A549 (cell line): ENCODE results near the gene SUGCT. TPM values are rescaled to one million over a fixed set of nuclear protein-coding genes. Genes with fewer than 3 reads are reported as not detected.

Experiments used
- ATAC-seq, 2 experiments: fragments of 200-7000 bp in 1 of 2; fragments of >200 bp in 1 of 2; cut with Nextera tagmentation in 1 of 2; cut with Tn5 transposase in 1 of 2; 3 replicates each; pipeline versions ENCODE4 v1.8.0 to v1.9.1; 2018 to 2020; ENCODE audit warnings: mild to moderate bottlenecking in 1 of 2, moderate library complexity in 1 of 2
- CTCF ChIA-PET: fragments of 300-600 bp; sonication (Branson Sonifier 250); formaldehyde crosslinking; extraction: SDS; loops from one replicate; lab custom pipeline; 2021; ENCODE audit warnings: antibody characterized with exemption, inconsistent platforms; lab: Yijun Ruan, JAX
- POLR2A ChIA-PET: fragments of 350-600 bp; formaldehyde crosslinking; extraction: SDS; loops from one replicate; lab custom pipeline; 2021; ENCODE audit warnings: antibody characterized with exemption, inconsistent platforms; lab: Yijun Ruan, JAX
- DNase-seq, 2 experiments: peaks; one replicate each; pipeline versions ENCODE4 v3.0.0 to v3.0.0-alpha.2; 2011 to 2016; ENCODE audit warnings: low read depth in 1 of 2, low spot score in 1 of 2
- FAIRE-seq: peaks from 2 replicates; lab custom pipeline; 2011; peaks lifted over from hg19 to GRCh38; lab: Jason Lieb, UNC
- H3K27ac ChIP-seq, 2 experiments: fragments of >200 bp; sonication (Bioruptor Twin); formaldehyde crosslinking; 3 replicates each; pipeline ENCODE4 v1.5.1; 2016 to 2017
- H3K4me1 ChIP-seq: fragments of >200 bp; sonication (Bioruptor Twin); formaldehyde crosslinking; 3 replicates; pipeline ENCODE4 v1.6.1; 2016
- H3K4me2 ChIP-seq: fragments of >200 bp; sonication (Bioruptor Twin); formaldehyde crosslinking; 3 replicates; pipeline ENCODE4 v1.6.1; 2016
- H3K4me3 ChIP-seq: fragments of >200 bp; sonication (Bioruptor Twin); formaldehyde crosslinking; 3 replicates; pipeline ENCODE4 v1.5.1; 2016
- H3K9me3 ChIP-seq: fragments of >200 bp; sonication (Bioruptor Twin); formaldehyde crosslinking; 3 replicates; pipeline ENCODE4 v1.6.1; 2016
- ATOH8 ChIP-seq: fragments of 250-450 bp; sonication (Bioruptor Pico); IDR thresholded peaks from 2 replicates; pipeline ENCODE4 v1.5.0; 2020; ENCODE audit warnings: low read depth, mild to moderate bottlenecking, moderate library complexity
- BHLHE40 ChIP-seq: IDR thresholded peaks from 2 replicates; pipeline ENCODE4 v1.6.1; 2012; ENCODE audit warnings: low read depth, low read length, inconsistent platforms
- CBX2 ChIP-seq: fragments of 200-600 bp; sonication (generic); IDR thresholded peaks from 2 replicates; pipeline ENCODE4 v1.6.1; 2016; ENCODE audit warnings: low read depth, mild to moderate bottlenecking, borderline replicate concordance
- CBX8 ChIP-seq: fragments of 200-600 bp; sonication (generic); IDR thresholded peaks from 2 replicates; pipeline ENCODE4 v1.6.1; 2016
- CEBPB ChIP-seq, 2 experiments: fragments of >200 bp in 1 of 2; sonication (Bioruptor Twin) in 1 of 2; formaldehyde crosslinking in 1 of 2; IDR thresholded peaks; 2 replicates each; pipeline ENCODE4 v1.6.1; 2012 to 2016
- CHD2 ChIP-seq: fragments of 150-350 bp; IDR thresholded peaks from 2 replicates; pipeline ENCODE4 v1.6.1; 2014; ENCODE audit warnings: low read length; ENCODE audit not compliant: partially characterized antibody
- E2F6 ChIP-seq: IDR thresholded peaks from 2 replicates; pipeline ENCODE4 v1.6.1; 2012; ENCODE audit warnings: low read depth, borderline replicate concordance
- EHF ChIP-seq: fragments of 250-450 bp; sonication (Bioruptor Pico); IDR thresholded peaks from 2 replicates; pipeline ENCODE4 v1.5.0; 2020; ENCODE audit warnings: mild to moderate bottlenecking
- EHMT2 ChIP-seq: fragments of 200-600 bp; sonication (generic); IDR thresholded peaks from 2 replicates; pipeline ENCODE4 v1.6.1; 2016; ENCODE audit warnings: antibody characterized with exemption, low read depth, mild to moderate bottlenecking, moderate library complexity
- EP300 ChIP-seq, 2 experiments: fragments of >200 bp; sonication (Bioruptor Twin); formaldehyde crosslinking; IDR thresholded peaks; 2 replicates in 1 of 2; 3 replicates in 1 of 2; pipeline ENCODE4 v1.6.1; 2016 to 2017
- FOXS1 ChIP-seq: fragments of 250-450 bp; sonication (Bioruptor Pico); IDR thresholded peaks from 2 replicates; pipeline ENCODE4 v1.5.0; 2020; ENCODE audit warnings: mild to moderate bottlenecking, moderate library complexity
- GATA3 ChIP-seq: IDR thresholded peaks from 2 replicates; pipeline ENCODE4 v1.6.1; 2012; ENCODE audit warnings: borderline replicate concordance
- HDAC2 ChIP-seq: fragments of 200-600 bp; sonication (generic); IDR thresholded peaks from 2 replicates; pipeline ENCODE4 v1.6.1; 2016
- HES2 ChIP-seq: fragments of >200 bp; sonication (Bioruptor Twin); formaldehyde crosslinking; IDR thresholded peaks from 2 replicates; pipeline ENCODE4 v1.6.1; 2016
- HEYL ChIP-seq: fragments of 250-450 bp; sonication (Bioruptor Pico); IDR thresholded peaks from 2 replicates; pipeline ENCODE4 v1.8.0; 2021; ENCODE audit warnings: mild to moderate bottlenecking, moderate library complexity
- KDM1A ChIP-seq: fragments of 200-600 bp; sonication (generic); IDR thresholded peaks from 2 replicates; pipeline ENCODE4 v1.6.1; 2016; ENCODE audit warnings: low read depth, mild to moderate bottlenecking
- MAFK ChIP-seq: fragments of 450-650 bp; IDR thresholded peaks from 2 replicates; pipeline ENCODE4 v1.6.1; 2014; ENCODE audit not compliant: partially characterized antibody
- MYC ChIP-seq: IDR thresholded peaks from 2 replicates; pipeline ENCODE4 v1.6.1; 2012; ENCODE audit warnings: mild to moderate bottlenecking, inconsistent platforms, low read length, improper control_type of control experiment, borderline replicate concordance
- NR3C1 ChIP-seq: fragments of >200 bp; sonication (Bioruptor Twin); formaldehyde crosslinking; IDR thresholded peaks from 3 replicates; pipeline ENCODE4 v1.6.1; 2017
- RARB ChIP-seq: fragments of 250-450 bp; sonication (Bioruptor Pico); IDR thresholded peaks from 2 replicates; pipeline ENCODE4 v1.8.0; 2021; ENCODE audit warnings: mild to moderate bottlenecking, moderate library complexity
- TFCP2L1 ChIP-seq: fragments of 250-450 bp; sonication (Bioruptor Pico); IDR thresholded peaks from 2 replicates; pipeline ENCODE4 v1.5.0; 2021; ENCODE audit warnings: mild to moderate bottlenecking
- TP53 ChIP-seq: fragments of 250-450 bp; sonication (Bioruptor Pico); IDR thresholded peaks from 2 replicates; pipeline ENCODE4 v1.5.0; 2021; ENCODE audit warnings: mild to moderate bottlenecking, moderate library complexity
- USF2 ChIP-seq: fragments of 450-650 bp; IDR thresholded peaks from 2 replicates; pipeline ENCODE4 v1.6.1; 2014; ENCODE audit warnings: antibody characterized with exemption
- ZC3H11A ChIP-seq: fragments of 450-650 bp; IDR thresholded peaks from 2 replicates; pipeline ENCODE4 v1.6.1; 2014; ENCODE audit warnings: antibody characterized with exemption, mild to moderate bottlenecking
- ZFP36 ChIP-seq: fragments of 450-650 bp; IDR thresholded peaks from 2 replicates; pipeline ENCODE4 v1.6.1; 2014; ENCODE audit warnings: borderline replicate concordance; ENCODE audit not compliant: partially characterized antibody
- ZSCAN20 ChIP-seq: fragments of 250-450 bp; sonication (Bioruptor Pico); IDR thresholded peaks from 2 replicates; pipeline ENCODE4 v1.8.0; 2022; ENCODE audit warnings: mild to moderate bottlenecking, moderate library complexity
- WGBS: methylation state at CpG from one replicate; pipeline ENCODE4 v1.1.6; 2017; ENCODE audit errors: missing lambda C conversion rate; 5-methylcytosine and 5-hydroxymethylcytosine counted together
- polyA plus RNA-seq, 4 experiments: library from polyadenylated mRNA; depleted of rRNA in 3 of 4; stranded (reverse); fragments of >200 nt; fragmentation: RNase III in 1 of 4; extraction: RNeasy Plus Mini Kit Qiagen cat#74134 plus additional on column Dnase treatment in 1 of 4; gene quantifications; 2 replicates in 3 of 4; 3 replicates in 1 of 4; pipeline ENCODE4 v1.2.3, GENCODE V29; 2011 to 2017

The SUGCT gene
- polyA plus RNA-seq, 2 of the 4 experiments (the other 2 are of a cell fraction), result 1.4 to 1.6 TPM

GRCh38 chr7:40162516-40162915, 27.7 kb downstream of the SUGCT start:
- POLR2A ChIA-PET, result no interaction called here
- DNase-seq (no peak), FAIRE-seq (no peak), ATAC-seq (no peak)
- CTCF ChIA-PET, result interaction anchor here (1.1 kb wide), 1 partner anchor 11 kb away, joined by 3 read pairs; no protein-coding TSS in a partner anchor
- H3K27ac ChIP-seq, result no peak overlapping the region
- no peak overlapping the region for H3K4me3 ChIP-seq
- TF ChIP-seq CHD2, result no peak
- no peak for TF ChIP-seq TFCP2L1 (CRISPR knock-in tag)
- no peak for TF ChIP-seq RARB
- no peak for TF ChIP-seq HES2
- no peak for TF ChIP-seq USF2
- TF ChIP-seq GATA3, result no peak
- TF ChIP-seq EHMT2, result no peak
- no peak for TF ChIP-seq ZC3H11A
- no peak for TF ChIP-seq EP300 (IDR thresholded peaks at IDR 0.05)
- no peak for TF ChIP-seq ZFP36
- TF ChIP-seq NR3C1, result no peak
- TF ChIP-seq ZSCAN20, result no peak
- no peak for TF ChIP-seq HEYL
- no peak for TF ChIP-seq CBX8
- no peak for TF ChIP-seq BHLHE40
- no peak for TF ChIP-seq MAFK
- no peak for TF ChIP-seq HDAC2
- TF ChIP-seq, all 56 proteins: peak for 0
- WGBS, result 36% methylated on average over 2 of the region's 2 CpGs
- H3K4me1 ChIP-seq, result no peaks in the 10 kb centered on the region
- H3K9me3 ChIP-seq, result no peaks in the 10 kb centered on the region
- no peak overlapping the region for H3K4me2 ChIP-seq

- Histone ChIP-seq H3K27ac (no peak overlapping the region), H3K4me2 (no peak overlapping the region), H3K9me3 (no peaks in the 10 kb centered on the region), H3K4me3 (no peak overlapping the region), H3K4me1 (no peaks in the 10 kb centered on the region)
- DNase-seq (no peak), FAIRE-seq (no peak), ATAC-seq (no peak)
- ChIA-PET CTCF (no interaction called here), POLR2A (no interaction called here)
- no peak for TF ChIP-seq USF2
- no peak for TF ChIP-seq EHF (CRISPR knock-in tag)
- no peak for TF ChIP-seq ATOH8 (CRISPR knock-in tag)
- TF ChIP-seq BHLHE40, result no peak
- TF ChIP-seq CBX2, result no peak
- no peak for TF ChIP-seq E2F6
- no peak for TF ChIP-seq MYC
- TF ChIP-seq TP53 (CRISPR knock-in tag), result no peak
- no peak for TF ChIP-seq HES2
- TF ChIP-seq HDAC2, result no peak
- TF ChIP-seq FOXS1 (CRISPR knock-in tag), result no peak
- TF ChIP-seq KDM1A, result no peak
- TF ChIP-seq ZC3H11A, result no peak
- TF ChIP-seq CEBPB (IDR thresholded peaks at IDR 0.05), result no peak
- WGBS, result 0% methylated on average over 1 of the region's 1 CpG
These were observed 30.4 kb downstream of the SUGCT start for GRCh38 chr7:40165216-40165615.
